Gastroesophageal sphincter (tissue), 4 donors: ENCODE measurements around the gene CSMD2. TPM values are rescaled to one million over a fixed set of nuclear protein-coding genes. Genes with fewer than 3 reads are reported as not detected.

Experiments
- ATAC-seq: fragments of 150-250 bp; one replicate; pipeline ENCODE4 v1.9.1; 2016; ENCODE audit warnings: mild to moderate bottlenecking, moderate library complexity
- H3K27ac ChIP-seq, 4 donors: fragments of 200-600 bp; sonication (generic) in 3 of 4; 1 replicate in 3 of 4; 2 replicates in 1 of 4; pipeline ENCODE4 v1.5.1; 2016 to 2019
- H3K27me3 ChIP-seq: fragments of 200-600 bp; sonication (generic); one replicate; pipeline ENCODE4 v1.5.1; 2019
- H3K36me3 ChIP-seq, 2 donors: fragments of 200-600 bp; sonication (generic); one replicate each; pipeline ENCODE4 v1.5.1; 2019; ENCODE audit warnings: control low read depth in 1 of 2
- H3K4me1 ChIP-seq, 3 donors: fragments of 200-600 bp; sonication (generic); 1 replicate in 2 of 3; 2 replicates in 1 of 3; pipeline ENCODE4 v1.5.1; 2016 to 2019; ENCODE audit warnings: control low read depth in 2 of 3
- H3K4me3 ChIP-seq, 2 donors: fragments of 200-600 bp; sonication (generic); one replicate each; pipeline ENCODE4 v1.5.1; 2019; ENCODE audit warnings: mild to moderate bottlenecking in 1 of 2, moderate library complexity in 1 of 2
- H3K9me3 ChIP-seq, 3 donors: fragments of 200-600 bp; sonication (generic); one replicate each; pipeline ENCODE4 v1.5.1; 2017 to 2019; ENCODE audit warnings: control low read depth in 2 of 3
- EP300 ChIP-seq: sonication (generic); formaldehyde crosslinking; IDR thresholded peaks from one replicate; pipeline ENCODE4 v1.6.1; 2017; ENCODE audit warnings: antibody characterized with exemption, mild to moderate bottlenecking
- POLR2A ChIP-seq, 2 donors: fragments of 450-650 bp; IDR thresholded peaks; one replicate each; pipeline ENCODE4 v1.6.1; 2017; ENCODE audit warnings: antibody characterized with exemption in 2 of 2, mild to moderate bottlenecking in 2 of 2, moderate library complexity in 1 of 2
- POLR2AphosphoS5 ChIP-seq: sonication (generic); formaldehyde crosslinking; IDR thresholded peaks from one replicate; pipeline ENCODE4 v1.6.1; 2017; ENCODE audit warnings: antibody characterized with exemption
- WGBS, 2 donors: methylation state at CpG; one replicate each; pipeline ENCODE4 v1.1.5; 2018; ENCODE audit warnings: low coverage in 1 of 2; 5-methylcytosine and 5-hydroxymethylcytosine counted together
- total RNA-seq, 4 donors: library from RNA; depleted of rRNA; stranded (reverse); fragments of >200 nt; gene quantifications; one replicate each; pipeline ENCODE4 v1.1.0, GENCODE V29; 2016
- TF ChIP-seq, protein P1 (sequence below), 4 experiments: fragments of 200-600 bp in 2 of 4; fragments of 450-650 bp in 2 of 4; sonication (generic) in 1 of 4; IDR thresholded peaks; one replicate each; pipeline ENCODE4 v1.5.1; 2017 to 2019; ENCODE audit warnings: antibody characterized with exemption in 4 of 4, mild to moderate bottlenecking in 2 of 4, moderate library complexity in 2 of 4

CSMD2 gene
- total RNA-seq, 4 donors from 2014 or later, result 0.22 to 2.5 (median 0.37) TPM

DNA sequence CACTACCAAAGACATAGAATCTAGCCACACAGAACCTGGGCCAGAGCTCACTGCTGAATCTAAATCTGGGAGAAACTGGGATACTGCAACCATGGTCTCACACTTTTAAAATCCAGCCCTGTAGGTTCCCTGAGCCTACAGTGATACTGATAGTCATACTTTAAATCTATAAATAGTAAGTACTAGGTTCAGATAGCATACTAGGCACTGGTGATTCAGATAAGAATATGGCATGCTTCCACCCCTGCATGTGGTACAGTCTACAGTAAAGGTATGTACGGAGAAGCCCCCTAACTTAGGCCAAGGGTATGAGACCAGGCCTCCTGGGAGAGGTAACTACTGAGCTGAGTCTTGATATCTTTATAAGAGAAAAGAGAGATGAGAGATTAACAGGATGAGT is 494.5 kb downstream of the CSMD2 start:
- WGBS, 2 donors, result 71% methylated on average over 1 of the region's 1 CpG; no CpG with 5 or more reads in 1 of the 2 donors
- no peak for ATAC-seq
- TF ChIP-seq, protein P1, sequence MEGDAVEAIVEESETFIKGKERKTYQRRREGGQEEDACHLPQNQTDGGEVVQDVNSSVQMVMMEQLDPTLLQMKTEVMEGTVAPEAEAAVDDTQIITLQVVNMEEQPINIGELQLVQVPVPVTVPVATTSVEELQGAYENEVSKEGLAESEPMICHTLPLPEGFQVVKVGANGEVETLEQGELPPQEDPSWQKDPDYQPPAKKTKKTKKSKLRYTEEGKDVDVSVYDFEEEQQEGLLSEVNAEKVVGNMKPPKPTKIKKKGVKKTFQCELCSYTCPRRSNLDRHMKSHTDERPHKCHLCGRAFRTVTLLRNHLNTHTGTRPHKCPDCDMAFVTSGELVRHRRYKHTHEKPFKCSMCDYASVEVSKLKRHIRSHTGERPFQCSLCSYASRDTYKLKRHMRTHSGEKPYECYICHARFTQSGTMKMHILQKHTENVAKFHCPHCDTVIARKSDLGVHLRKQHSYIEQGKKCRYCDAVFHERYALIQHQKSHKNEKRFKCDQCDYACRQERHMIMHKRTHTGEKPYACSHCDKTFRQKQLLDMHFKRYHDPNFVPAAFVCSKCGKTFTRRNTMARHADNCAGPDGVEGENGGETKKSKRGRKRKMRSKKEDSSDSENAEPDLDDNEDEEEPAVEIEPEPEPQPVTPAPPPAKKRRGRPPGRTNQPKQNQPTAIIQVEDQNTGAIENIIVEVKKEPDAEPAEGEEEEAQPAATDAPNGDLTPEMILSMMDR (IDR thresholded peaks at IDR 0.05), result no peak
- TF ChIP-seq POLR2A (IDR thresholded peaks at IDR 0.05) (no peak), EP300 (no peak), POLR2AphosphoS5 (no peak)
- H3K4me3 ChIP-seq, result no peak overlapping the region
- peaks cover 0 to 10% (median 0%) of the 10 kb centered on the region in 3 donors for H3K9me3 ChIP-seq
- H3K36me3 ChIP-seq, result no peaks in the 10 kb centered on the region
- H3K27ac ChIP-seq, result no peak overlapping the region
- no peaks in the 10 kb centered on the region for H3K4me1 ChIP-seq
- peaks cover 24% of the 10 kb centered on the region for H3K27me3 ChIP-seq

GRCh38 chr1:33668695-33669094 is 496.3 kb downstream of the CSMD2 start:
- H3K9me3 ChIP-seq, result peaks cover 0 to 10% (median 0%) of the 10 kb centered on the region in 3 donors
- WGBS, 2 donors, result 43 to 48% methylated on average over 2 to 3 of the region's 3 CpGs
- H3K27me3 ChIP-seq, result peaks cover 24% of the 10 kb centered on the region
- no peak overlapping the region for H3K27ac ChIP-seq
- no peaks in the 10 kb centered on the region for H3K4me1 ChIP-seq
- H3K36me3 ChIP-seq, result no peaks in the 10 kb centered on the region
- no peak for ATAC-seq
- TF ChIP-seq EP300 (no peak), POLR2A (IDR thresholded peaks at IDR 0.05) (no peak), POLR2AphosphoS5 (no peak)
- TF ChIP-seq, protein P1 (IDR thresholded peaks at IDR 0.05), result no peak
- H3K4me3 ChIP-seq, result no peak overlapping the region

GRCh38 chr1:33667386-33668282 is 497.4 kb downstream of the CSMD2 start:
- 63 to 84% methylated on average over 9 to 12 of the region's 14 CpGs for WGBS, 2 donors
- H3K4me1 ChIP-seq, result no peaks in the 10 kb centered on the region
- peaks cover 0 to 10% (median 0%) of the 10 kb centered on the region in 3 donors for H3K9me3 ChIP-seq
- peaks cover 24% of the 10 kb centered on the region for H3K27me3 ChIP-seq
- H3K27ac ChIP-seq, result no peak overlapping the region
- TF ChIP-seq EP300, result no peak
- no peak for TF ChIP-seq POLR2A (IDR thresholded peaks at IDR 0.05)
- TF ChIP-seq, protein P1 (IDR thresholded peaks at IDR 0.05), result no peak
- TF ChIP-seq POLR2AphosphoS5, result no peak
- ATAC-seq, result no peak
- H3K4me3 ChIP-seq, result no peak overlapping the region
- H3K36me3 ChIP-seq, result no peaks in the 10 kb centered on the region

DNA sequence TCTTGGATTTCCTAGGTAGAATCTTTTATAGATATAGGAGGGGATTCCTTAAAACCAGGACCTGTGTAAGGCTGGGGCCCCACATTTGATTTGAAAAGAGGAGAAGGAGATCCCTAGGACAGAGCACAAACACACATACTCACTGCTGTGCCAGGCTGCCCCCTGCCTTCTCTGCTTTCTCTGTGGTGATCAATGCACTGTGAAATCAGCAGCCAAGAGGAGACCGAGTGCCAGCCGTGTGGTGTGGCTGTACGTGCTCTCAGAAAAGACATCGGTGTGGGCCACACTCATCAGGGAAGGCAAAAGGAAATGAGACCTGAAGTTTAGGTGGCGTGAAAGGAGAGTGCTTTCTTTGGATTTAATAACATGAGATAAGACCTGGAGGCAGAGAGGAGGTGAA is 498.4 kb downstream of the CSMD2 start:
- 70 to 86% methylated on average over 4 to 5 of the region's 5 CpGs for WGBS, 2 donors
- ATAC-seq, result no peak
- Histone ChIP-seq H3K36me3 (no peaks in the 10 kb centered on the region), H3K4me1 (no peaks in the 10 kb centered on the region), H3K27ac (no peak overlapping the region), H3K27me3 (peaks cover 18% of the 10 kb centered on the region), H3K9me3 (no peaks in the 10 kb centered on the region), H3K4me3 (no peak overlapping the region)
- TF ChIP-seq, protein P1 (IDR thresholded peaks at IDR 0.05), result no peak
- TF ChIP-seq POLR2A (IDR thresholded peaks at IDR 0.05), result no peak
- no peak for TF ChIP-seq POLR2AphosphoS5
- TF ChIP-seq EP300, result no peak
